H1 (cell line): Measurements from ENCODE around the gene SPACA7. TPM values are rescaled to one million over a fixed set of nuclear protein-coding genes. Genes with fewer than 3 reads are reported as not detected.

Experiments
- CTCF ChIA-PET: fragments of 300-600 bp; sonication (Branson Sonifier 250); formaldehyde crosslinking; loops from one replicate; lab custom pipeline; 2021; ENCODE audit not compliant: partially characterized antibody; lab: Charles Lee
- POLR2A ChIA-PET: fragments of 300-600 bp; sonication (Branson Sonifier 250); formaldehyde crosslinking; loops from one replicate; lab custom pipeline; 2021; ENCODE audit warnings: inconsistent platforms; ENCODE audit not compliant: partially characterized antibody; lab: Charles Lee
- DNase-seq, 2 experiments: peaks; one replicate each; pipeline versions ENCODE4 v3.0.0 to v3.0.0-alpha.2; 2010 to 2022; ENCODE audit warnings: low spot score in 2 of 2, low read depth in 1 of 2, mixed read lengths in 1 of 2
- FAIRE-seq: peaks from 2 replicates; lab custom pipeline; 2011; peaks lifted over from hg19 to GRCh38; lab: Jason Lieb, UNC
- H2AFZ ChIP-seq: 2 replicates; pipeline ENCODE4 v1.8.1; 2012; ENCODE audit warnings: low read length, inconsistent platforms
- H2AK5ac ChIP-seq: 2 replicates; pipeline ENCODE4 v1.6.1; 2013; ENCODE audit warnings: low read depth, low read length
- H2BK120ac ChIP-seq: replicated peaks from 2 replicates; pipeline ENCODE3; 2013; ENCODE audit warnings: low read depth, low read length, inconsistent platforms
- H2BK12ac ChIP-seq: 2 replicates; pipeline ENCODE4 v1.6.1; 2013; ENCODE audit warnings: low read depth, low read length
- H2BK15ac ChIP-seq: 2 replicates; pipeline ENCODE4 v1.6.1; 2013; ENCODE audit warnings: low read length
- H2BK20ac ChIP-seq: 2 replicates; pipeline ENCODE4 v1.6.1; 2013; ENCODE audit warnings: low read length
- H2BK5ac ChIP-seq: 2 replicates; pipeline ENCODE4 v1.6.1; 2013; ENCODE audit warnings: low read depth, low read length
- H3K14ac ChIP-seq: 2 replicates; pipeline ENCODE4 v1.6.1; 2013; ENCODE audit warnings: inconsistent platforms; ENCODE audit not compliant: insufficient read length
- H3K18ac ChIP-seq: 2 replicates; pipeline ENCODE4 v1.6.1; 2013; ENCODE audit warnings: low read length; ENCODE audit errors: extremely low read depth
- H3K23ac ChIP-seq: 2 replicates; pipeline ENCODE4 v1.6.1; 2013; ENCODE audit warnings: inconsistent platforms; ENCODE audit not compliant: insufficient read length
- H3K23me2 ChIP-seq: 2 replicates; pipeline ENCODE4 v1.6.1; 2013; ENCODE audit warnings: low read depth, low read length
- H3K27ac ChIP-seq: 2 replicates; pipeline ENCODE4 v1.6.1; 2011; ENCODE audit warnings: low read depth, low read length, inconsistent platforms
- H3K27me3 ChIP-seq, 4 experiments: replicated peaks in 1 of 4; 1 replicate in 1 of 4; 2 replicates in 3 of 4; pipeline versions ENCODE4 v1.6.1 to v1.8.1; 2011 to 2013; ENCODE audit warnings: low read length in 3 of 4, mild to moderate bottlenecking in 3 of 4, inconsistent platforms in 2 of 4, mixed read lengths in 2 of 4, moderate library complexity in 1 of 4; ENCODE audit not compliant: control insufficient read depth in 3 of 4, insufficient read depth in 3 of 4; ENCODE audit errors: extremely low read depth in 1 of 4
- H3K36me3 ChIP-seq, 4 experiments: 2 replicates each; pipeline versions ENCODE4 v1.6.1 to v1.8.1; 2011 to 2013; ENCODE audit warnings: mild to moderate bottlenecking in 4 of 4, low read length in 3 of 4, moderate library complexity in 2 of 4, control low read depth in 1 of 4, inconsistent platforms in 1 of 4; ENCODE audit not compliant: insufficient read depth in 4 of 4, control insufficient read depth in 2 of 4
- H3K4ac ChIP-seq: replicated peaks from 2 replicates; pipeline ENCODE3; 2013; ENCODE audit warnings: low read length, low read depth, mixed read lengths, inconsistent platforms; ENCODE audit not compliant: insufficient read length
- H3K4me1 ChIP-seq, 4 experiments: replicated peaks in 1 of 4; 1 replicate in 1 of 4; 2 replicates in 3 of 4; pipeline versions ENCODE4 v1.6.1 to v1.8.1; 2011 to 2013; ENCODE audit warnings: low read length in 3 of 4, inconsistent platforms in 2 of 4, mixed read lengths in 1 of 4; ENCODE audit not compliant: insufficient read depth in 4 of 4, control insufficient read depth in 3 of 4
- H3K4me2 ChIP-seq, 2 experiments: 2 replicates each; pipeline versions ENCODE4 v1.6.1 to v1.8.1; 2011 to 2013; ENCODE audit warnings: low read depth in 2 of 2, low read length in 2 of 2, control low read depth in 1 of 2, inconsistent platforms in 1 of 2, mild to moderate bottlenecking in 1 of 2; ENCODE audit not compliant: insufficient read depth in 1 of 2
- H3K4me3 ChIP-seq, 4 experiments: fragments of 200-600, 300-600 bp in 1 of 4; sonication (generic), shearing (Covaris generic), sonication (Bioruptor Twin) in 1 of 4; 2 replicates each; pipeline versions ENCODE4 v1.5.1 to v1.8.1; 2011 to 2016; ENCODE audit warnings: low read length in 4 of 4, low read depth in 3 of 4, control low read depth in 2 of 4, inconsistent platforms in 2 of 4, mild to moderate bottlenecking in 2 of 4, mixed read lengths in 1 of 4, moderate library complexity in 1 of 4; ENCODE audit not compliant: insufficient read depth in 2 of 4; ENCODE audit errors: extremely low read depth in 1 of 4
- H3K56ac ChIP-seq: replicated peaks from 2 replicates; pipeline ENCODE3; 2013; ENCODE audit warnings: low read depth, mild to moderate bottlenecking, mixed read lengths, low read length, inconsistent platforms; ENCODE audit not compliant: insufficient read length
- H3K79me1 ChIP-seq: 2 replicates; pipeline ENCODE4 v1.6.1; 2013; ENCODE audit warnings: low read depth, low read length, control low read depth
- H3K79me2 ChIP-seq, 2 experiments: 2 replicates each; pipeline versions ENCODE4 v1.6.1 to v1.8.1; 2012 to 2013; ENCODE audit warnings: low read length in 2 of 2, mild to moderate bottlenecking in 2 of 2, inconsistent platforms in 1 of 2; ENCODE audit not compliant: insufficient read depth in 2 of 2, control insufficient read depth in 1 of 2
- H3K9ac ChIP-seq, 4 experiments: replicated peaks in 1 of 4; 1 replicate in 1 of 4; 2 replicates in 3 of 4; pipeline versions ENCODE4 v1.6.1 to v1.8.1; 2011 to 2013; ENCODE audit warnings: low read depth in 3 of 4, low read length in 3 of 4, control low read depth in 2 of 4, mild to moderate bottlenecking in 2 of 4, moderate library complexity in 2 of 4, inconsistent platforms in 1 of 4; ENCODE audit errors: extremely low read depth in 1 of 4
- H3K9me3 ChIP-seq, 2 experiments: 2 replicates each; pipeline versions ENCODE4 v1.6.1 to v1.8.1; 2012 to 2013; ENCODE audit warnings: mild to moderate bottlenecking in 2 of 2, moderate library complexity in 2 of 2, control low read depth in 1 of 2, inconsistent platforms in 1 of 2, low read depth in 1 of 2, low read length in 1 of 2, mixed read lengths in 1 of 2; ENCODE audit not compliant: insufficient read depth in 2 of 2
- H4K20me1 ChIP-seq, 2 experiments: replicated peaks in 1 of 2; 2 replicates each; pipeline versions ENCODE3 to v1.8.1; 2011 to 2013; ENCODE audit warnings: inconsistent platforms in 2 of 2, low read length in 2 of 2, mild to moderate bottlenecking in 1 of 2; ENCODE audit not compliant: insufficient read depth in 2 of 2, control insufficient read depth in 1 of 2
- H4K5ac ChIP-seq: 2 replicates; pipeline ENCODE4 v1.6.1; 2013; ENCODE audit warnings: low read length, low read depth, mixed read lengths, inconsistent platforms; ENCODE audit not compliant: insufficient read length
- H4K8ac ChIP-seq: 2 replicates; pipeline ENCODE4 v1.8.0; 2013; ENCODE audit warnings: mild to moderate bottlenecking, moderate library complexity, low read length, inconsistent platforms; ENCODE audit not compliant: insufficient read depth; ENCODE audit errors: extremely low read depth
- H4K91ac ChIP-seq: replicated peaks from 2 replicates; pipeline ENCODE3; 2013; ENCODE audit warnings: low read length, mixed read lengths, inconsistent platforms; ENCODE audit not compliant: insufficient read length
- CEBPB ChIP-seq: IDR thresholded peaks from 2 replicates; pipeline ENCODE4 v1.6.1; 2012; ENCODE audit warnings: low read depth, low read length
- CTBP2 ChIP-seq: IDR thresholded peaks from 2 replicates; pipeline ENCODE4 v1.7.0; 2011; ENCODE audit warnings: borderline replicate concordance, mild to moderate bottlenecking, moderate library complexity, mixed read lengths, low read length; ENCODE audit not compliant: insufficient read depth, insufficient read length
- JUN ChIP-seq: IDR thresholded peaks from 2 replicates; pipeline ENCODE4 v1.6.1; 2011; ENCODE audit warnings: low read depth, mild to moderate bottlenecking, improper control_type of control experiment, low read length
- JUND ChIP-seq: IDR thresholded peaks from 2 replicates; pipeline ENCODE4 v1.6.1; 2011; ENCODE audit warnings: mild to moderate bottlenecking, improper control_type of control experiment, low read length
- KDM5A ChIP-seq: fragments of 200-600 bp; IDR thresholded peaks from 2 replicates; pipeline ENCODE4 v1.7.1; 2012; ENCODE audit warnings: mild to moderate bottlenecking, low read length, inconsistent platforms, mixed read lengths
- MAFK ChIP-seq: IDR thresholded peaks from 2 replicates; pipeline ENCODE4 v1.6.1; 2012; ENCODE audit warnings: low read depth, mild to moderate bottlenecking, improper control_type of control experiment, low read length
- TCF12 ChIP-seq: IDR thresholded peaks from 2 replicates; pipeline ENCODE4 v1.6.1; 2011; ENCODE audit warnings: low read depth, mild to moderate bottlenecking, low read length
- TEAD4 ChIP-seq: IDR thresholded peaks from 2 replicates; pipeline ENCODE4 v1.6.1; 2012; ENCODE audit warnings: low read depth, low read length, inconsistent platforms, mixed read lengths
- WGBS, 2 experiments: shearing (Covaris generic) in 1 of 2; methylation state at CpG; one replicate each; pipeline versions ENCODE4 v1.1.6 to v1.1.7; 2013 to 2015; ENCODE audit warnings: low lambda C conversion rate in 2 of 2, mixed read lengths in 2 of 2, inconsistent platforms in 1 of 2, low coverage in 1 of 2, missing lambda C conversion rate in 1 of 2; ENCODE audit not compliant: insufficient replicate concordance in 2 of 2, insufficient coverage in 1 of 2, insufficient read length in 1 of 2; ENCODE audit errors: extremely low coverage in 1 of 2, missing lambda C conversion rate in 1 of 2; 5-methylcytosine and 5-hydroxymethylcytosine counted together
- polyA plus RNA-seq, 7 experiments: library from polyadenylated mRNA; depleted of rRNA in 3 of 7; stranded (reverse) in 5 of 7; unstranded in 2 of 7; fragments of >200 nt in 5 of 7; fragments of 200-250 nt in 2 of 7; gene quantifications; 1 replicate in 5 of 7; 2 replicates in 1 of 7; 4 replicates in 1 of 7; pipeline versions ENCODE4 v1.2.1 to v1.2.3, GENCODE V29; 2011 to 2013; ENCODE audit warnings: missing spikeins in 2 of 7, mixed read lengths in 2 of 7
- total RNA-seq: library from RNA; stranded (reverse); fragmentation: NEBNext Ultra II Directional; extraction: Animal tissue kit (Norgen Biotek cat#: 25700); gene quantifications from 2 replicates; pipeline ENCODE4 v1.2.1, GENCODE V29; 2021

Gene SPACA7
- total and polyA plus RNA-seq, 2 of the 8 experiments (the other 6 are each of a cell fraction or from before 2014, with no cell fraction given), result not detected

GRCh38 chr13:112446867-112447266 is 70.7 kb downstream of the SPACA7 start:
- Histone ChIP-seq H3K4me3 (no peak overlapping the region), H3K23ac (no peak overlapping the region), H4K91ac (no peak overlapping the region), H2BK15ac (no peak overlapping the region), H3K79me2 (no peaks in the 10 kb centered on the region), H2BK20ac (no peak overlapping the region), H2BK5ac (no peak overlapping the region), H3K18ac (no peak overlapping the region), H2BK120ac (no peak overlapping the region), H3K4me1 (peaks cover 0 to 4% (median 1%) of the 10 kb centered on the region in 4 experiments; a peak in 2 of 7 replicates), H3K27me3 (peaks cover 0 to 3% (median under 1%) of the 10 kb centered on the region in 4 experiments; a peak in 2 of 7 replicates), H2BK12ac (no peak overlapping the region), H3K9me3 (no peaks in the 10 kb centered on the region), H4K8ac (no peak overlapping the region; the same call in 1 of the 2 replicates), H3K56ac (no peak overlapping the region), H3K4ac (no peak overlapping the region), H3K4me2 (no peak overlapping the region), H4K5ac (no peak overlapping the region), H3K23me2 (no peaks in the 10 kb centered on the region), H2AK5ac (no peak overlapping the region), H3K36me3 (no peaks in the 10 kb centered on the region), H3K9ac (no peak overlapping the region), H4K20me1 (no peaks in the 10 kb centered on the region), H2AFZ (no peak overlapping the region), H3K27ac (no peak overlapping the region), H3K14ac (no peak overlapping the region), H3K79me1 (no peaks in the 10 kb centered on the region)
- DNase-seq (no peak), FAIRE-seq (no peak)
- ChIA-PET CTCF (interaction anchor here (0.8 kb wide), 1 partner anchor 260 kb away, joined by 3 read pairs; no protein-coding TSS in a partner anchor), POLR2A (interaction anchor here (1.5 kb wide), 1 partner anchor 142 kb away, joined by 3 read pairs; the partner anchor contains the start of gene TUBGCP3)
- no CpG with 5 or more reads among the region's 14 CpGs for WGBS, 2 experiments
- TF ChIP-seq TCF12 (no peak), CEBPB (no peak), MAFK (no peak), KDM5A (no peak), TEAD4 (no peak), JUND (no peak), JUN (no peak), CTBP2 (no peak)
